ENCODE results near the gene RNF34.

The RNF34 gene

GRCh38 chr12:121388421-121388981 lies 11.4 kb upstream of the RNF34 start:
- DNase-seq (ENCODE audit: low read depth in 2 of 2) = no peak

- DNase-seq (ENCODE audit: low read depth in 2 of 2) = no peak
Observed at GRCh38 chr12:121390856-121391255, 9.1 kb upstream of the RNF34 start.

GRCh38 chr12:121391619-121392324 lies 8.1 kb upstream of the RNF34 start:
- DNase-seq (ENCODE audit: low read depth in 2 of 2) = no peak

GRCh38 chr12:121392325-121392716 lies 7.6 kb upstream of the RNF34 start:
- DNase-seq (ENCODE audit: low read depth in 2 of 2) = no peak

- no peak for DNase-seq (ENCODE audit: low read depth in 2 of 2)
Observed at GRCh38 chr12:121397521-121397920, 2.4 kb upstream of the RNF34 start.

GRCh38 chr12:121398355-121398754 lies 1.6 kb upstream of the RNF34 start:
- no peak for DNase-seq (ENCODE audit: low read depth in 2 of 2)

GRCh38 chr12:121400332-121401139 lies 618 bp downstream of the RNF34 start:
- peak; percentile 25 to 35 for DNase-seq (ENCODE audit: low read depth in 2 of 2)

GRCh38 chr12:121403721-121404120 lies 3.8 kb downstream of the RNF34 start:
- DNase-seq (ENCODE audit: low read depth in 2 of 2) = no peak

- DNase-seq (ENCODE audit: low read depth in 2 of 2) = no peak
Observed at GRCh38 chr12:121404734-121405133, 4.8 kb downstream of the RNF34 start.

- no peak for DNase-seq (ENCODE audit: low read depth in 2 of 2)
Observed at GRCh38 chr12:121405211-121405610, 5.3 kb downstream of the RNF34 start.

GRCh38 chr12:121413917-121414316 lies 14.0 kb downstream of the RNF34 start:
- DNase-seq (ENCODE audit: low read depth in 2 of 2) = no peak

- no peak for DNase-seq (ENCODE audit: low read depth in 2 of 2)
Observed at GRCh38 chr12:121417847-121418246, 17.9 kb downstream of the RNF34 start.

GRCh38 chr12:121420109-121420508 lies 20.2 kb downstream of the RNF34 start:
- DNase-seq (ENCODE audit: low read depth in 2 of 2) = no peak

GRCh38 chr12:121423253-121423652 lies 23.3 kb downstream of the RNF34 start:
- no peak for DNase-seq (ENCODE audit: low read depth in 2 of 2)

GRCh38 chr12:121423682-121424623 lies 24.0 kb downstream of the RNF34 start:
- no peak for DNase-seq (ENCODE audit: low read depth in 2 of 2)

GRCh38 chr12:121424624-121424975 lies 24.7 kb downstream of the RNF34 start:
- no peak for DNase-seq (ENCODE audit: low read depth in 2 of 2)

- DNase-seq (ENCODE audit: low read depth in 2 of 2) = no peak
Observed at GRCh38 chr12:121427556-121428050, 27.7 kb downstream of the RNF34 start.

GRCh38 chr12:121428883-121429282 lies 29.0 kb downstream of the RNF34 start:
- no peak for DNase-seq (ENCODE audit: low read depth in 2 of 2)

GRCh38 chr12:121430833-121431415 lies 31.0 kb downstream of the RNF34 start:
- no peak for DNase-seq (ENCODE audit: low read depth in 2 of 2)

GRCh38 chr12:121432740-121433480 lies 33.0 kb downstream of the RNF34 start:
- no peak for DNase-seq (ENCODE audit: low read depth in 2 of 2)

- no peak for DNase-seq (ENCODE audit: low read depth in 2 of 2)
Observed at GRCh38 chr12:121436706-121437105, 36.8 kb downstream of the RNF34 start.
